GM13977 (cell line): Measurements from ENCODE around the gene CDHR4.

Experiments used
- DNase-seq: peaks from one replicate; pipeline ENCODE4 v3.0.0; 2012; ENCODE audit warnings: low spot score
- CTCF ChIP-seq: IDR thresholded peaks from 2 replicates; pipeline ENCODE4 v1.5.1; 2012; ENCODE audit warnings: mild to moderate bottlenecking, control low read depth; ENCODE audit not compliant: insufficient read depth; ENCODE audit errors: extremely low read depth, missing control alignments
- in situ Hi-C: fragments of 300-500 bp; cut with MboI; formaldehyde crosslinking; loops from one replicate; pipeline ENCODE4 v1.12.0; 2022; ENCODE audit warnings: low sequenced_read_pairs, low pct_unique_long_range_greater_than_20kb, mixed read lengths, inconsistent platforms; ENCODE audit not compliant: unreplicated experiment

The CDHR4 gene, protein sequence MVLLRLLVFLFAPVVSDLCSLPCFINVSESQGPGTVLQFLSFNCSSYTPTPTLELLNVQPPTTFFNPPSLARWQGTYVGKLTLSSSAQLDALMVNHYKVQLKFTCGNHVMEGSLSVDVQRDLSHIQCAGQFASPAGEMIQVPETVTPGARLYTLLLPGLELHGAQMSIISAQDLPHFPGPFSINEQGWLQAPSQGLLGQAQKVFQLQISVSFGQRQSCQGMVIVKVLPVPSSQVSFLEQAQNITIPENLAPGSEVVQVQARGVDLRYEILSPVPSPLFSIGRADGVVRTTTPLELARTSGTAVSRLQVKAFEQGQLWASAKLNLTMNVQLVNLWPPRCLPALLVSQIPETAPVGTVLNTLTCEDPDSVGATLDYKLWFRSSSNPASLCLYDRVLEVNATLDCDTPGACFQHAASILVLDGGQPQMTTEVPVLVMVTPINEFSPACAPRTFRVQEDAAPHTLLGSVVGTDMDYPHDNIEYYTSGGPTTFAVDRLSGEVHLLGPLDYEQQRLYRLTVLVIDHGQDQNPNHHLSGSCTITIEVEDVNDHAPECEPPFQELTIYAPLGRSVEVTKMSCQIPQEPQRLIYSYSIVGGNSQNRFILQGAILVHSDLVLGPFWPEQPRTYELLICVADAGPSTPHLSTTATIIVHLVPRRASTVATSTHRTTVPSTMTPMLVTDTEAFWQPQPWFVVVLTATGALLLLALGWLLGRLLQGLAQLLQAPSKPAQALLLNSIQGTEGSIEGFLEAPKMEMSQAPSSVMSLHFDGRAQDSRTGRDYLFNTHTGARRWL

DNA sequence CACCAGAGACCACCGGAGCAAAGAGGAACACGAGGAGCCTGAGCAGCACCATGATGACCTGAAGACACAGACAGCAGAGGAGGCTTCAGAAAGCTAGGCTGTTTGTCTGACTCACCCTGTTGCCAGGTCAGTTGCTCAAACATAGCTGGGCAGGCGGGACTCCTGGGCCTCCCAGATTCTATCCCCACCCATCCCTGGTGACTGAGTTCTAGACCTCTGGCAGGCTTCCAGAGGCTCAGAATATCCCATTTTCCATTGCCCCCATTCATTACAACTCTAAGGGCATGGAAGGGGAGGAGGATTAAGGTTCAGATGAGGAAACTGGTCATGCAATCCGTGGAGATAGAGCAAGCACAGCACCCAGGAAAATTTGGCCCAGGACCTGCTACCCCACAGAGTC lies at the start of gene CDHR4:
TSS of gene CDHR4 (minus strand) at position 113 of the 400 bp plus-strand sequence. CDS start at position 52, 61 bp downstream.
- in situ Hi-C loops, result no loop called here
- no peak for DNase-seq
- no peak for TF ChIP-seq CTCF

GRCh38 chr3:49845694-49846093 lies 46.0 kb upstream of the CDHR4 start:
- TF ChIP-seq CTCF, result no peak
- in situ Hi-C loops, result no loop called here
- no peak for DNase-seq

GRCh38 chr3:49844464-49845183 lies 45.0 kb upstream of the CDHR4 start:
- no peak for DNase-seq
- in situ Hi-C loops, result no loop called here
- TF ChIP-seq CTCF, result no peak

DNA sequence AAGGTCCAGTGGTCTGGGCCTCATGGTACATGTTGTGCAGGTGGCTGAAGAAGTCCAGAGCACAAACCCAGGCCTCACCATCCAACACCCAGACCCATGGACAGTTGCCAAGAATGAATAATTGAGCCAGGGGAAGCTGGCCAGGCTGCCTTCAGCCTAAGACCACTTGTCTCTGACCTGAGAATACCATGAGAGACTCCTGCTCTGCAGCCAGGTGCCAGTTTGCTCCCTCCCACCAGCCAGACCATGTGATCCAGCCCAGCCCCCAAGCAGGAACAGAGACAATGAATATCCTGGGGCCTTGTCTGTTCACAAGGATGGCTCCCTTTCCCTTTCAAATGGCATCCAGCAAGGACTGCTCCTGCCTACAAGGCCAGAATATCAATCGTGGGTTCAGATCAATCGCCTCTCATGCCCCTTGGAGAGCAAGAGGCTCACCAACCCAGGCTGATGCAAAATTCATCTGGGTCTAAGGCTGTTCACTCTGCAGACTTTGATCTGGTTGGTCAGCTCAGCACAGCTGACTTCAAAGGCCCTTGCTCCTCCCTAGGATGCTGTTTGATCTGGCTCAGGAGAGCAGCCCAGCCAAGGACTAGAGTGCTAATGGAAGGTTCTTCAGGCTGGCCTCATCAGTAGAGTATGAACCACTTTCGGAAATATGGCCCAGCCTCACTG lies 43.3 kb upstream of the CDHR4 start:
- TF ChIP-seq CTCF, result no peak
- in situ Hi-C loops, result no loop called here
- no peak for DNase-seq

GRCh38 chr3:49841806-49842205 lies 42.1 kb upstream of the CDHR4 start:
- DNase-seq, result no peak
- TF ChIP-seq CTCF, result no peak
- in situ Hi-C loops, result no loop called here
